GM21360 (cell line): ENCODE measurements around the gene HDAC9.

Source experiments
- ATAC-seq: cut with Tn5 transposase; IDR thresholded peaks from one replicate; pipeline ENCODE4 v1.9.1; 2021; ENCODE audit warnings: mild to moderate bottlenecking, moderate library complexity; ENCODE audit not compliant: unreplicated experiment

The HDAC9 gene

DNA sequence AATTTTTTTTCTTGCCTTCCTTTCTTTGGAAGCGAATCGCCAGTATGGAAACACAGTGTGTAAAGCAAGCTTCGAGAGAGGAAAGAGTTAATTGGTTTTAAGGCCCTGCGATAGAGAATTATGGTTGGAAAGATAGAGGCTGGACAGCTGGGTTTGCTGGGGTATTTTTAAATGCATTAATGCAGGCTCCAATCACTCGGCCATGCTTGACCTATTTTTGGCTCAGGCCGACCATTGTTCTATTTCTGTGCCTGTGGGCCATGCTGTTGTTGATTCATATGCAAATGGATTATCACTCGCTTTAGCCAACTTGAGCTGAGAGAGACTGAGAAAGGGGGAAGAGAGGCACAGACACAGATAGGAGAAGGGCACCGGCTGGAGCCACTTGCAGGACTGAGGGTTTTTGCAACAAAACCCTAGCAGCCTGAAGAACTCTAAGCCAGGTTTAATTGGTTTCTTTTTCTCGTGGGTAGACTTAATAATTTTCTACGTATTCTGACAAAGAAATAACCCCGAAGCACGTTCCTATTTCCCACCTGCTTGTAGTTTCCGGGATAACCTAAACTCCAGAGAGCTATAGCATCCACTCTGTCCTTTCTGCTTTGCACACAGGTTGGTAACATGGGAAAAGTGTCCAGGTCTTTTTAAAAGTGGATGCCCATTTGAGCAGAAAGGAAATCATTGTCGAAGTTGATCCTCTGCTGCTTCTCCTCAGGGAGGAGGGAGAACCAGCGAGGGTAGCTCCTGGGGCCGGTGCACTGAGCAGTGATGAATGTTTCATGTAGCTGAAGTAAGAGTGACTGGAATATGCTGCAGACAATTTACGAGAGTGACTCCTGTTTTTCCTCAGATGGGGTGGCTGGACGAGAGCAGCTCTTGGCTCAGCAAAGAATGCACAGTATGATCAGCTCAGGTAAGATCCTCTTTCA is at the start of gene HDAC9:
HDAC9 (plus strand) TSS at position 338 of the 929 bp plus-strand sequence; CDS start at position 892, 554 bp downstream.
- peak; percentile 90 for ATAC-seq

DNA sequence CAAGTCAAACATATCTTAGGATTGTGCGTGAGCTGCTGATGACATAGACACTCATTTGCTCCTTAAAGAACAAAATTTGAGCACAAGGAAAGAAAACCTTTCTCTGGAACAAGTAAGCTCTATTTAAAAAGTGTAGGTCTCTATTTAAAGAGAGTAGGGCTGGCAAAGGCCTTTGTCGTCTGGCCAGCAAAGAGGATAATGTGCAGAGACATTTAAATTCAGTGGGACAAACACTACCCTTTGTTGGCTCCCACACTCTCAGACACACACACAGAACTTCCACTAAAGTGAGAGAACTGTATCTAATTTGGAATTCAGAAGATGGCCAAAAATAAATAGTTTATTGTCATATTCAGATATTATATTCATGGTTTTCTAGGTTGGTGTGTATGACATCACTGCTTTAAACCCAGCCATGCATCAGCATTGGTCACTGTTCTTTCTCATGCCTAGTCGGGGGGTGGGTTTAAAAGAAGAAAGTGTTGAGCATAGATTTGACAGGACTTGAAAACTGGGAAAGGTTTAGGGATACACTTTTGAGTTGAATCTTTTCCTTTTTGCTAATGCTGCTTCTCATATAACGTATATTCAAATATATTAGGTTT is 49.5 kb upstream of the HDAC9 start:
- no peak for ATAC-seq

DNA sequence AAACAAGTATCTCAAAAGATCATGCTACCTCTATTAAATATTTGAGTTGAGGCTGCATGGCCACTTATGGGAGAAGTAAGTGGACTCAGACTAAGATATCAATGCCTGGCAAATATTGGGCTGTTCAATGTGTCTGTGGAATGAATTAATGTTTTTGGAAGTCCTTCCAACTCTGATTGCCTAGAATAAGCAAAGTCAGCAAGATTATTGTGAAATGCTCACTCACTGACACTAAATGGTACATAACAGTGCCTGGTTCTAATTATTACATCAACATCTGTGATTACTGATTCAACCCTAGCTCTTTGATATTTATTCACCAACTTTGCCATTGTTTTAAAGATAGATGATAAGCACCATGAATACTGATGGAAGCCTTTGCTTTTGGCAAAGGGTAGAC is 45.5 kb upstream of the HDAC9 start:
- ATAC-seq, result no peak

DNA sequence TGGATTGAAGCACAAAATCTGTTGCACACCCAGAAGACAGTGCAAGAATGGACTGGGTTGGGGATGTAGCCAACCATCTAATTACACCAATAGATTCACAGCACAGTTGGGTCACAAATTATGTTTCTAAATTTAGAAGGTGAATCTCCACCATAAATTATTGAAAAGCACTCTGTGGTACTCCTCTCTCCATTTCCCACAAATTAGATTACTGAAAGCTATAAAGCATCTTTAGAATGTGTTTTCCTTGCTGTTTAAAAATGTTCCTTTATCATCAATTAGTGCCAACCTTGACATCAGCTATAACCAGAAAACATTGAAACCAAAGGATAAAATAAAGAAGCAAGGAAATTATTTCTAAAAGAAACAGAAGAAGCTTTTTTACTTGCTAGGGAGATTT is 39.9 kb upstream of the HDAC9 start:
- ATAC-seq, result no peak

DNA sequence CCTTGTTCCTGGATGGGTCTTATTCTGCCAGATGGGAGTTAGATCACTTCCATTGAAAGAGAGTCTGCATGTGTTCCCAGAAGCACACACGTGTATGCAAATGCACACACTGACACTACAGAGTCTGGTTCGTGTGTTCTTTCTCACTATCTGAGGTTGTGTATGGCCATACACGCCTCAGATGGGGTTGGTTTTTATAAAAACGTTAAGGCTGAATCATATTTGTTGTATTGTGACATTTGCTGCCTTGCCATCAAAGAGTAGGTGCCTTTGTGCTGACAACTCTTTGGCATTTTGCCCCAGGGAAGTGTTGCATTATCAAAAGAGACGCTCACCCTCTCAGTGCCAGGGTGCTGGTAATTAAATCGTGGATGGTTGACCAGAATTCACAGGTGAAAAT is 37.7 kb upstream of the HDAC9 start:
- no peak for ATAC-seq

DNA sequence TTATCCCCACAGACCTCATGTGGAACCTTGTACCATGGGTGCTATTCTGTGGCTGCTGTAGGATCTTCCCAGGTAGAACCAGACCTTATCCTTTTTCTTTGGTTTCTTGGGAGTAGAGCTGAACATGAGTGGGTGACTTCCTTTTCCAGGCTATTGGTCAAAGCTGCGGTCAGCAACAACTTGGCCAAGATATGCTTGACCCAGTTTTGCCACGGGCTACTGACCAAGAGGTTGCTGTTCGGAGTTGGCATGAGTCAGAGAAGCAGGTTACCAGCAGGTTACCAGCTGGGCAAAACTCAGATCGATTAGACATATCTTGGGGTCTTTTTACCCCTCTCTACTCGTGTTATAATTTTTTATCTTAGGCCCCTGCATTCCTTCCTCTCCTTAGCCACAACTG is 36.7 kb upstream of the HDAC9 start:
- ATAC-seq, result no peak

DNA sequence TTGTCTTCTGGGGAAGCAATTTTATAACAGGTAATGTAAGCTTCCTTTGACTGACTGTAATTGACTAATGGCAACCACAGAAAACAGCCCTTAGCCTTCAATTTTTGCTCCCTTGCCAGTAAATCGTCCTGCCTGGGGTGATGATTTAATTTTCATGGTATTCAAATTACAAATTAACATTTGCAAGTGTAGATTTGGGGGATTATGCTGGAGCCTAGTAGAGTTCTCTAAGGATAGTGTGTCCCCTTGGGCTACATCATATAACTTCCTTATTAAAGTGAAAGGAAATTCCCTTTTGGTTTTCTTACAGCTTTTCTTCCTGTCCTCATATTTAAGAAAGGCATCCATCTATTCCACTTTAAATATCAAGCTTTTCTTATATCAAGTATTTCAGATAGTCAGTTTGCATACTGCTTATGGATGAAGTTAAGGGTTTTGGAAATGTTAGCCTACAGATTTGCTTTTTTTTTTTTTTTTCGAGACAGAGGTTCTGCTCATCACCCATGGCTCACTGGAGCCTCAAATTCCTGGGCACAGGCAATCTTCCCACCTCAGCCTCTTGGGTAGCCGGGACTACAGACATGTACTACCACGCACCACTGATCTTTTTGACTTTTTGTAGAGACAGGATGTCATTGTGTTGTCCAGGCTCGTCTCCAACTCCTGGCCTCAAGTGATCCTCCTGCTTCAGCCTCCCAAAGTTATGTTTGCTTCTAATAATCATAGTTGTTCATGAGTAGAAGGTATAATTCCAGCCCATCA is 35.9 kb upstream of the HDAC9 start:
- ATAC-seq, result no peak

DNA sequence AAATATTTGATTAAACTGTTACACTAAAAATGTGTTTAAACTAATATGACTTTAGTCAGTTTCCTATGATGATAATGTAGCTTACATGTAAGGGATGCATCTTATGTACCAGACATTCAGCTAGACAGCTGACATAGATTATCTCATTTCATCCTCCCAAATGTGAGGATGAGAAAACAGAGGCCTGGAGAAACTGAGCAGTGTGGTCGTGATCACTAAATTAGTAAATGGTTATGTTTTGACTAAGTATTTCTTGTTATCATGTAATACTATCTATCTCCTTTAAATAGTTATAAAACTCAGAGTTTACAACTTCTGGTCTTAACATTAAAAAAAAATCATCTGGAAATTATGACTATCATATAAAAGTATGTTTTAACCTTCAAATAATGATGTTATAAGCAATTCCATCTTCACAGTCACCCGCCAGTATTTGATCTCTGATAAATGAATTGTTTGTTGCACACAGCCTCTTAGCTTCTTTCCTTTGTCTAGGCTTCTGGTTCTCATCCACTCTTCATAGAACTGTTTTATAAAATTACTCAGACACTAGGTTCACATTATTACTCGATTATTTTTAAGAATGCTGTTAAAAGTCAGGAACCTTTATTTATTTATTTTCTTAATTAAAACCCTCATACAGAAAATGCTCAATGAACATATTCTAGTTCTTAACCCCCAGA is 33.6 kb upstream of the HDAC9 start:
- peak; percentile 80 for ATAC-seq

DNA sequence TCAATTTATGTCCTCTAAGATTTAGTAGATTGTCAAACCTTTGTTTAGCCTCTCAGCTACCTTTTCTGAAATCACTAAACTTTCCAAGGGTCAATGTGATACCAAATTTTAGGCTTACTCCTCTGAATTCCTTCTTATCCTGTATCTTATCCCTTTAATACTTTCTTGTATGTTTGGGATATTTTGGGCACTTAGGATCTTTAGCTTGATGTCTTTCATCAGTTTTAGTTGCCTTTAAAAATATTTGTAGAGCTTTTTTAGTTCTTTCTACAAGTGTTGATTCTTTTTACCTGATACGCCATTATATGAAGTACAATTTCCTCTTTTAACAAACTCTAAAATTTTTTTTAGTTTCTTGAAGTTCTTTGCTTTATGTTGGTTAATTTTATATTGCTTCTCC is 30.7 kb upstream of the HDAC9 start:
- ATAC-seq, result no peak

DNA sequence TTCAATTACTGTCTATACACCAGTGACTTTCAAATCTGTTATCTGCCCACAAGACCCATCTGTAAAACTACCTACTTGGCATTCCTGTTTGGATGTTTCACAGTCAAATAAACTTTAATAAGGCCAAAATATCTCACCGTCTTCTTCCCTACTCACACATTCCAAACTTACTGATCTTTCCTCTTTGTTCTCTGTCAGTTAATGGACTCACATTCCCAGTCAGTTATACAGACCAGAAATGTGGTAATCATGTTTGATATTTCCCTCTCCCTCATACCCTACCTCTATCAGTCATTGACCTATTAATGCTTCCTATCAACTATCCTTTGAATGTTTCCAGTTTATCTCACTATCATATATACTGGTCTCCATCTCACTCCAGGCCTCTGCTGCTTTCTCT is 28.5 kb upstream of the HDAC9 start:
- no peak for ATAC-seq

DNA sequence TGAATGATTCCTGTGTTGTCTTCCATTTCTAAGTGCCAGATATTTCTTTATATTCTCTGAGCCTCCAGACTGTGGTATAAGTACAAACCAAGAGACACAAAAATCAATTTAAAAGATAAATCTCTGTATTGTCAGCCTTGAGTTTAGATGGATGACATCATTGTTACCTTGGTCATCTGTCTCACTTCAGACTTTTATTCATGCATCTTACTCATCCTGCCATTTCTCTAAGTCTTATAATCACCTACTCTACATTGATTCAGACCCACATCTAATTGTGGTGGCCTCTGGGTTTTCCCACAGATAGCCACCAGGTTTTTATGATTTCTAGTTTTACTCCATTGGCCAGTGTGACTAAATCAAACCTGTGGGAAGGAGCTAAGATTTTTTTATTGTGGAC is 26.8 kb upstream of the HDAC9 start:
- no peak for ATAC-seq

DNA sequence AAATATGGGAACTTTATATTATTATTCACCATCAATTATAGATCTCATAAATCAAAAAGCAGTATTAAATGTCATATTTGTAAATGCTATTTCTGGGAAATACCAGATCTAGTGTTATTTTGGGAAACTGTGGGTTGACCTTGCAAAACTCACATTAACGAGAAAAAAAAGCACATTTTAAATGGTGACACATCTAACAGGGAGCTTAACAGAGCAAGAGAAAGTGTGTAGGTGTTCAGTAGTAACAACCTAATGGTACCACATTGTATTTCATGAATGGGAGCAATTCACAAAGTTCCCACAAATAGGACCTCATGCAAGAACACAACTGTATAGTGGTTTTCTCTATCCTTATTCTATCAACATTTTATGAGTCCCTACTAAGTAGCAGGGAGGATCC is 26.2 kb upstream of the HDAC9 start:
- no peak for ATAC-seq

DNA sequence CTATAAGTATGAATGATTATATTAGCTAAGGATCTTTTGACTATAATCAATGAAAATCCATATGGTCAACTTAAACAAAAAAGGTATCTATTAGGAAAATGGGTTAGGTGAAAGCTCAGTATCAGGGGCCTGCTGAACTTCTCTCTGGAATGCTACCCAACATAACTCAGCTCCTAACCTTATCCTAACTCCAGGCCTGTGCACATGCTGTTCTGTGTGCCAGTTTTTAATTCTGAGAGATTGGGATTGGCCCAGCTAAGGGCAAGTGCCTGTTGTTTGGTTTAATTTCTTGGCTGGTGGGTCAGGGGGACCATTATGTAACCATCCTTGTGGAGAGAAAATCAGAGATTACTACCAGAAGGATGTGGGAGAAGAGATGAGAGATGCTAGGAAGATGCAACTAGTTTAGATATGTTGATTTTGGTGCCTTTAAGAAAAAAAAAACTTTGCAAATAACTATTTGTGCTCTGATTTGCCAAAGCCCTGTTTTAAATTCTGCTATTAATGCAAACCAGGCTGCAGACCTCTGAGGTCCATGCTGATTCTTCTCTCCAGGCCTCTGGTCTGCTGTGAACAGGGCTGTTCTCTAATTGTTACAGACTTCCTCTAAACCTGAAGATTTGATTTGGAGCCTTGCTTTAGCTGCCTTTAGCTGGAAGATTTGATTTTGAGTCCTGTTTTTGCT is 23.9 kb upstream of the HDAC9 start:
- no peak for ATAC-seq

DNA sequence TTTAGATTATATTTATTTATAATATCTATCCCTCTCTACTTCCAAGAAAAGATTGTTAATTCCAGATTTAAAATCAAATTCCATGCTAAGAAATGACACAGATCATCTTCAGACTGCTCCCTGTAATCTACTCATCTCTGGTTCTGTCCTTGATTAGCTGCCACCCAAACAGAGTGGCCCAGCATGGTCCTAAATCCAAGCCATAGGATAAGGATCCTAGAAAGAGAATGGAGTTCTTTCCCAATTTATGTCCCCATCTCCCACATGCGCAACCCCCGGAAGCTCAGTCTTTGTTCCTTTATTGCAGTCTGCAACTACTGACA is 23.4 kb upstream of the HDAC9 start:
- no peak for ATAC-seq

DNA sequence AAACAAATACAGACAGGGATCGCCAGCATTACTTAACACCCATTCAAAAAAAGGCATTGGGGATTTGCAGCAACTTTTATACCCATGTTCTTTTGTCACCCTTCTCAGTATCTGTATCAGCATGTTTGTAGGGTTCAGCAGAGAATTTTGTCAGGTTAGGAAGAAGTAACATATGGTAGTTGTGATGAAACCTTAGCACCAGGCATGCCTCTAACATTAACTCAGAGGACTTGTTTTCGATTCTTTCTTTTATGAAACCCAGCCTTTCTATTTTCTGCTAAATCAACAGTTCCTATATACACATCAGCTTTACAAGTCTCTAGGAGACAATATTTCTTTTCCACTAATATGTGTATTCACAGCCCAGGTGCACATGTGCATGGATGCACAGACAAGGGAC is 22.4 kb upstream of the HDAC9 start:
- no peak for ATAC-seq

DNA sequence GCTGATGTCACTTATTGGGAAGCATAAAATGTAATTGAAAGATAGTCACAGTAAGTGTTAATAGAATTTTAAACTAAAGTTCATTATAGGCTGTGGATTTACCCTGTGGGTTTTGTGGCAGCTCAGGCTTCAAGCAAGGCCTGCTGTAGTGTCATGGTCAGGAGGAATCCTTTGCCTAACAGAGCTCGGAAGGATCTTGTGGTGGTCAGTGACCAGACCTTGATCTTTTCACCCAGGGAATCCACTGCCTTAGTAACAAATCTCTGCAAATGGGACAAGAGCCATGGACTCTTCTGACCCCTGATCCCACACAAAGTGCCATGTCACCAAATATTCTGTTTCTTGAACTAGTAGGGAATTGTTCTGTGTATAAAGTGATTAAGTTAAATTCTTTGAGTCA is 20.6 kb upstream of the HDAC9 start:
- no peak for ATAC-seq

DNA sequence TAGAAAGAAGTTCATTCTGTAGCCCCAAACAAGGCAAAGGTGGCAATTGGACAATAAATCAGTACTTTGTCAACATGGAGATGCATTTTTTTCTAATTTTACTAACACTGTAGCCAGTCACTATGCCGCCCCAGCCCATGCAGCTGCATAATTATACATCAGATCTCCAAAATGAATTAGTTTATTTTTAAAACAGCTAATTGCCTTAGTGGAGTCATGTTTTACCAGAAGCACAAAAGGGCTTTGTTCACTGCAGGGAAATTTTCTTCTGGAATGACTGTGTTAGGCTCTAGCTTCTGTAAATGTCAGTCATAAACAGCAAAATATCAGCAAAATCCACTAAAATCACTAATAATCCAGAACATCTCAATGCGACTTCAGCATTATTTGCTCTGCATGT is 20.1 kb upstream of the HDAC9 start:
- ATAC-seq, result no peak

DNA sequence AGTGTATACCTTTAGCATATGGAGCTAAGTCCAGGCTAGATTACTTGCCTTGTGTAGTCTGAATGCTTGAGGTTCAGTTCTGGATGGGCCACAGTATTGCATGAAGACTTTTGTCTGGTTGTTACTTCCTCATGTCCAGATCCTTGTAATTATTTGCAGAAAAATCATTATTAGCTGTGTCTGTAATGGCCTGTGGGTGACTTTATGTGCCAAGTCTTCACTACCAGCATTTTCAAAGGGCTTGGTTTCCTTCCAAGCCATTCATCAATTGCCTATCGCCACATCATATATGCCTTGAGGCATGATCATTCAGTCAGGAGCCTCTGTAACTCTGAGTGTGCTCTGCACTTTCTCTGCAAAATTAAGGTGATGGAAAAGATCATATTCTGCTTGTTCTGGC is 13.8 kb upstream of the HDAC9 start:
- no peak for ATAC-seq

DNA sequence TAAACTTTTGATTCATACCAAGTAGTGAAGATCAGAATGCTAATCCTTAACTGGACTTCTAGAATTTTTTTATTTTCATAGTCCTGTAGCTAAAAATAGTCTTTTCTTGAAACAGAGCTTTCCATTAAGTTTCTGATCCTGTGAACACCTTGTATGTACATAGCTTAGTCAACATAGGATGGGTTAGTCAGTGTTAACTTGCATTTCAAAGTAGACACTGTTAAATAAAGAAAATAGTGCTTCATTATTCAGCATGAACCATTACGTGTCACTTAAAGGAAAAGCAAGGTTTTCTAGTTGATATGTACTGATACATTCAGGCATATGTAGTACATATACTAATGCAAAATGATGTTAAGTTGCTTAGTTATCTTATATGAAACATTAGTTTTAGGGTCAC is 7.5 kb upstream of the HDAC9 start:
- ATAC-seq, result no peak

DNA sequence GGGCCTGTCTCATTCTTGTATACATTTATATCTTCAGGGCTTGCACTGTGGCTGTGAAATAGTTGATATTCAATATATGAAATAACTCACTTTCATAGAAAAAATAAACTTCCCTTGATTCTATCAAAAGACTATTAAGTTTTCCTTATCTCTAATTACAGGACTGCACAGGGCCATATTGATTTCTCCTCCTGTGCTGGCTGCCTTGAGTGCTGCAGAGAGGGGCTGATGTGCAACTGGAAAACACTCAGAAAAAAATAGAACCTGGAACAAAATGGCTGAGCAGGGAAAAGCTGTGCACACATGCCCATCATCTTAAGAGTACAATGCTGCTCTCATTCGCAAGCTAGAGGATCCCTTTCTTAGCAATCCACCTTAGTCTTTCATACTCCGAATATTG is 5.9 kb upstream of the HDAC9 start:
- no peak for ATAC-seq

DNA sequence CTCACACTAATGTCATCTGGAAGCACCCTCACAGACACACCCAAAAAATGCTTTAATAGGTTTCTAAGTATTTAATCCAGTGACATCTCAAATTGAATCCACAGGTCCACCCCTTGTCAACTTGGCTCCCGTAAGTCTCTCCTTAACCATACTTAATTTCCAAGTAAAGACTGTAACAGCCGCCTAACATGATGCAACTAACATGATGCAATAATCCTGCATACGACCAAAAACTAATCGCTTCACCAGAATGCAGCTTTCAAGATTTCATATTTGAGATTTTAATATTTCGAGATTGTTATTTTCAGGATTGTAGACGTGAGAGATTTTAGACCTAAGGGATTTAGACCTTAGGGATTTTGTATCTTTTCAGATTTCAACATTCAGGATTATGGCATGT is 3.7 kb upstream of the HDAC9 start:
- ATAC-seq, result no peak
